NCI-H2227 treated with DMSO at 0.1 percent for 48 hours (cell line): ENCODE data around the gene LYPD5.
"Not testable (repeated sequence)": the region's sequence is repeated elsewhere in the genome, so short reads cannot be mapped to it uniquely, and the experiment has no call there.

Experiments used
- DNase-seq: peaks from one replicate; lab custom pipeline; 2025; lab: John Stamatoyannopoulos, UW

Gene LYPD5

GRCh38 chr19:43777163-43777695 is 25.0 kb downstream of the LYPD5 start:
- no peak for DNase-seq

GRCh38 chr19:43776286-43776685 is 26.0 kb downstream of the LYPD5 start:
- DNase-seq = no peak

GRCh38 chr19:43775299-43775890 is 26.9 kb downstream of the LYPD5 start:
- no peak for DNase-seq

GRCh38 chr19:43774940-43775258 is 27.3 kb downstream of the LYPD5 start:
- DNase-seq = not testable (repeated sequence)

- DNase-seq = no peak
Measured at GRCh38 chr19:43774103-43774939, 27.9 kb downstream of the LYPD5 start.

GRCh38 chr19:43773725-43774102 is 28.5 kb downstream of the LYPD5 start:
- no peak for DNase-seq

GRCh38 chr19:43769256-43769655 is 33.0 kb downstream of the LYPD5 start:
- no peak for DNase-seq

- DNase-seq = no peak
Measured at GRCh38 chr19:43768273-43769050, 33.8 kb downstream of the LYPD5 start.

- no peak for DNase-seq
Measured at GRCh38 chr19:43767818-43768217, 34.4 kb downstream of the LYPD5 start.

GRCh38 chr19:43767316-43767715 is 34.9 kb downstream of the LYPD5 start:
- DNase-seq = no peak

GRCh38 chr19:43766755-43767043 is 35.5 kb downstream of the LYPD5 start:
- DNase-seq = no peak

- DNase-seq = no peak
Measured at GRCh38 chr19:43765109-43765876, 37.0 kb downstream of the LYPD5 start.

GRCh38 chr19:43764684-43765083 is 37.6 kb downstream of the LYPD5 start:
- not testable (repeated sequence) for DNase-seq

GRCh38 chr19:43763473-43763939 is 38.7 kb downstream of the LYPD5 start:
- no peak for DNase-seq

- DNase-seq = no peak
Measured at GRCh38 chr19:43762814-43763213, 39.4 kb downstream of the LYPD5 start.

GRCh38 chr19:43760941-43761340 is 41.3 kb downstream of the LYPD5 start:
- DNase-seq = no peak

- peak; percentile 14 for DNase-seq
Measured at GRCh38 chr19:43759515-43759914, 42.7 kb downstream of the LYPD5 start.

- DNase-seq = peak; percentile 62
Measured at GRCh38 chr19:43755256-43755801, 46.9 kb downstream of the LYPD5 start.

- DNase-seq = peak; percentile 89
Measured at GRCh38 chr19:43754503-43755255, 47.6 kb downstream of the LYPD5 start, which contains the start of gene SMG9. TSS of gene SMG9 (minus strand) at chr19:43754962. CDS start at chr19:43750741, 4,221 bp downstream.

- DNase-seq = no peak
Measured at GRCh38 chr19:43754253-43754502, 48.1 kb downstream of the LYPD5 start.

- no peak for DNase-seq
Measured at GRCh38 chr19:43752287-43752875, 49.9 kb downstream of the LYPD5 start.
